ENCODE measurements around the gene CCDC91. TPM values are rescaled to one million over a fixed set of nuclear protein-coding genes. Genes with fewer than 3 reads are reported as not detected.

Gene CCDC91
- total and polyA plus RNA-seq, 9 of the 15 experiments (the other 6 are each of a cell fraction or from before 2014, with no cell fraction given), result 10.1 to 31.1 (median 26.3) TPM

DNA sequence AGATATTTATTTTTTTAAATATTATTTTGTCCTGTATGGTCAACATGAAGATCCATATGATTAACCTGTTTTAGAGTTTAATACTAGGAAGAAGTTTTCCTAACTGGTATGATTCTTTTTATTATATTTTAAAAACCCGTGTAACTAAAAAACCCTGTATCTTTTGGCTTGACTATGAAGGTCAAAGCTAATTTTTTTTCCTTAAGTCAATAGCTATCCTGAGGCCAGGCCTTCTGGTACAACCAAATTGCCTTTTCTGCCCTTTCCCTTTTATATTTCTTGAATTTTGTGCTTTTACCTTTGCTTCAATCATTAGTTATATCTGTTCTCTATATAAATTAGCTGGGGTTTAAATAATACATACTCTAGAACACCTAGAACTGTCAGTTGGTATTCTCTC is 30.6 kb upstream of the CCDC91 start:
- H4K20me1 ChIP-seq (replicated peaks; ENCODE audit: control insufficient read depth, insufficient read depth, low read length), result no peaks in the 10 kb centered on the region
- no TSS peak for BruUV-seq (replicated peaks)
- ChIA-PET POLR2A (interaction anchor here (1.0 kb wide), 1 partner anchor 20 kb away, joined by 3 read pairs; no protein-coding TSS in a partner anchor), CTCF (ENCODE audit: low intra/inter-chr PET ratio) (no interaction called here)
- intact Hi-C loops (cut with micrococcal nuclease) (no loop called here), in situ Hi-C loops (cut with MboI) (loop anchor here (10.0 kb wide), 1 partner anchor 415 kb away; no protein-coding TSS in a partner anchor)
- ATAC-seq, result no peak
- WGBS (ENCODE audit: insufficient coverage, low coverage, missing lambda C conversion rate), result 86% methylated on average over 1 of the region's 1 CpG
- TF ChIP-seq ZKSCAN8 (CRISPR knock-in tag; IDR thresholded peaks at IDR 0.05), result no peak
- no peak for TF ChIP-seq GTF2E2 (tag; IDR thresholded peaks at IDR 0.05)
- TF ChIP-seq BCLAF1 (IDR thresholded peaks at IDR 0.05; ENCODE audit: borderline replicate concordance in 1 of 2, control insufficient read depth in 1 of 2, low read depth in 2 of 2, low read length in 1 of 2), result no peak
- TF ChIP-seq CEBPB (tag; IDR thresholded peaks at IDR 0.05), result no peak
- no peak for TF ChIP-seq ZNF740 (CRISPR knock-in tag; IDR thresholded peaks at IDR 0.05)
- no peak for TF ChIP-seq ZNF740 (tag; IDR thresholded peaks at IDR 0.05)
- TF ChIP-seq MAX (CRISPR knock-in tag; IDR thresholded peaks at IDR 0.05), result no peak
- no peak for TF ChIP-seq BCOR (IDR thresholded peaks at IDR 0.05)
- no peak for TF ChIP-seq ZNF24 (IDR thresholded peaks at IDR 0.05)
- no peak for TF ChIP-seq SMC3 (conservative IDR thresholded peaks at IDR 0.05; ENCODE audit: insufficient read depth, low read depth, low read length)
- no peak for TF ChIP-seq KLF1 (tag; IDR thresholded peaks at IDR 0.05)
- no peak for TF ChIP-seq SETDB1 (IDR thresholded peaks at IDR 0.05; ENCODE audit: low read length)
- no peak overlapping the region for H3K4me3 ChIP-seq
- H3K9ac ChIP-seq (ENCODE audit: insufficient read depth in 1 of 2, low read depth in 2 of 2, low read length in 2 of 2), result no peak overlapping the region
- H3K4me2 ChIP-seq (ENCODE audit: insufficient read depth, low read length), result no peak overlapping the region
- H3K9me1 ChIP-seq (ENCODE audit: control insufficient read depth, insufficient read depth, low read length), result no peaks in the 10 kb centered on the region
- no peak overlapping the region for H3K27ac ChIP-seq (ENCODE audit: extremely low read depth, low read depth, low read length)
- no peaks in the 10 kb centered on the region for H3K9me3 ChIP-seq (replicated peaks; ENCODE audit: control insufficient read depth, insufficient read depth, low read depth, low read length)
- FAIRE-seq, result no peak
- no peak overlapping the region for H2AFZ ChIP-seq (ENCODE audit: low read depth, low read length)
- no peaks in the 10 kb centered on the region for H3K36me3 ChIP-seq (ENCODE audit: control insufficient read depth, insufficient read depth, low read length)
- H3K79me2 ChIP-seq (ENCODE audit: control insufficient read depth, insufficient read depth, low read length), result no peaks in the 10 kb centered on the region
- H3K27me3 ChIP-seq (ENCODE audit: control insufficient read depth in 2 of 2, insufficient read depth in 2 of 2, low read length in 2 of 2), result no peaks in the 10 kb centered on the region
- H3K4me1 ChIP-seq (replicated peaks in 1 of 2; ENCODE audit: control insufficient read depth in 2 of 2, insufficient read depth in 2 of 2, low read length in 2 of 2), result peaks cover 0 to 18% of the 10 kb centered on the region in 2 experiments; a peak in 3 of 5 replicates
- no peak for DNase-seq (ENCODE audit: extremely low read depth in 1 of 4, low spot score in 3 of 4)
